Stomach (tissue), 9 donors: ENCODE results near the gene NUP210. TPM values are rescaled to one million over a fixed set of nuclear protein-coding genes. Genes with fewer than 3 reads are reported as not detected.

ENCODE experiments used
- DNase-seq, 2 donors: peaks; one replicate each; pipeline versions ENCODE4 v3.0.0 to v3.0.0-alpha.2; 2013 to 2019
- H3K27ac ChIP-seq, 5 donors: fragments of 200-600 bp in 4 of 5; sonication (generic) in 4 of 5; one replicate each; pipeline ENCODE4 v1.5.1; 2013 to 2019; ENCODE audit warnings: mild to moderate bottlenecking in 1 of 5, moderate library complexity in 1 of 5
- H3K27me3 ChIP-seq, 3 donors: fragments of 200-600 bp; sonication (generic); one replicate each; pipeline ENCODE4 v1.5.1; 2017 to 2019; ENCODE audit warnings: mixed run types in 1 of 3
- H3K36me3 ChIP-seq, 4 donors: fragments of 200-600 bp; sonication (generic); 1 replicate in 3 of 4; 2 replicates in 1 of 4; pipeline ENCODE4 v1.5.1; 2016 to 2019
- H3K4me1 ChIP-seq, 4 donors: fragments of 200-600 bp; sonication (generic); one replicate each; pipeline ENCODE4 v1.5.1; 2016 to 2019
- H3K4me3 ChIP-seq, 4 donors: fragments of 200-600 bp; sonication (generic) in 3 of 4; one replicate each; pipeline ENCODE4 v1.5.1; 2016 to 2019; ENCODE audit warnings: mild to moderate bottlenecking in 1 of 4
- H3K9me3 ChIP-seq, 4 donors: fragments of 200-600 bp; sonication (generic); one replicate each; pipeline ENCODE4 v1.5.1; 2016 to 2019
- EP300 ChIP-seq: sonication (generic); formaldehyde crosslinking; IDR thresholded peaks from one replicate; pipeline ENCODE4 v1.6.1; 2017; ENCODE audit warnings: antibody characterized with exemption
- POLR2A ChIP-seq, 4 donors: fragments of 450-650 bp; IDR thresholded peaks; one replicate each; pipeline ENCODE4 v1.6.1; 2016; ENCODE audit warnings: antibody characterized with exemption in 4 of 4, control low read depth in 2 of 4, mild to moderate bottlenecking in 1 of 4, moderate library complexity in 1 of 4
- POLR2AphosphoS5 ChIP-seq, 3 donors: sonication (generic); formaldehyde crosslinking; IDR thresholded peaks; one replicate each; pipeline ENCODE4 v1.6.1; 2016; ENCODE audit warnings: antibody characterized with exemption in 3 of 3
- WGBS, 5 donors: extraction: QIAGEN DNeasy Blood & Tissue Kit in 3 of 5; methylation state at CpG; one replicate each; pipeline versions ENCODE4 v1.1.5 to v1.1.7; 2013 to 2018; 5-methylcytosine and 5-hydroxymethylcytosine counted together
- intact Hi-C: fragments of 100-400 bp; cut with DNase I; formaldehyde crosslinking; loops from one replicate; pipeline ENCODE4 v1.15.1; 2023; ENCODE audit warnings: low total_unique reads
- polyA plus RNA-seq, 3 donors: library from polyadenylated mRNA; stranded (reverse); fragments of 200-250 nt; gene quantifications; one replicate each; pipeline ENCODE4 v1.2.3, GENCODE V29; 2013
- total RNA-seq, 5 donors: library from RNA; depleted of rRNA; stranded (reverse); fragments of >200 nt; gene quantifications; one replicate each; pipeline versions ENCODE4 v1.1.0 to v1.2.3, GENCODE V29; 2014 to 2016
- TF ChIP-seq, protein P1 (sequence below), 7 experiments: fragments of 450-650 bp in 4 of 7; fragments of 200-600 bp in 3 of 7; sonication (generic) in 3 of 7; IDR thresholded peaks; one replicate each; pipeline ENCODE4 v1.5.1; 2016 to 2019; ENCODE audit warnings: antibody characterized with exemption in 7 of 7, control low read depth in 2 of 7, mild to moderate bottlenecking in 1 of 7
- donor health status: healthy with polysubstance abuse.
- donor health status: Bipolar disorder and iron deficiency.
- donor health status: healthy.

The NUP210 gene
- total and polyA plus RNA-seq, 8 donors: 0.92 to 21.1 (median 10.8) TPM

DNA sequence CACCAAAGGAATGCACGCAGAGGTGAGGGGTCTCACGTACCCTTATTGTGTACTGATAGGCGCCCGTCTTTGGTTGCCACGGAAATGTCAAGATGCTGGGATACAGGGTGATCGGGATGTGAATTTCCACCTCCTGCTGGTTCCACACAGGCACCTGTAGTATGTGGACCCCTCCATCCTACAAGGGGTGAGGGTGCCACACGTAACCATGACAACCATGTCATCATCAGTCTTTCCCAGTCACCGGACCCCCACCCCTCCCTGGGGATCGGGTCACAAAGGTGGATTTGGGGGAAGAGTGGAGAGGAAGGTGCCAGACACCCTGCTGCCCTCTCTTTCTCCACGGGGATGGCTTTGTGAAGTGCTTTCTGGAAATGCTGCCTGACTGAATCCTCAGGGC lies 44.7 kb downstream of the NUP210 start:
- H3K36me3 ChIP-seq: peaks cover 12 to 93% (median 78%) of the 10 kb centered on the region in 4 donors
- TF ChIP-seq POLR2A (IDR thresholded peaks at IDR 0.05): no peak
- TF ChIP-seq EP300: no peak
- no peak for TF ChIP-seq POLR2AphosphoS5 (IDR thresholded peaks at IDR 0.05)
- TF ChIP-seq, protein P1, sequence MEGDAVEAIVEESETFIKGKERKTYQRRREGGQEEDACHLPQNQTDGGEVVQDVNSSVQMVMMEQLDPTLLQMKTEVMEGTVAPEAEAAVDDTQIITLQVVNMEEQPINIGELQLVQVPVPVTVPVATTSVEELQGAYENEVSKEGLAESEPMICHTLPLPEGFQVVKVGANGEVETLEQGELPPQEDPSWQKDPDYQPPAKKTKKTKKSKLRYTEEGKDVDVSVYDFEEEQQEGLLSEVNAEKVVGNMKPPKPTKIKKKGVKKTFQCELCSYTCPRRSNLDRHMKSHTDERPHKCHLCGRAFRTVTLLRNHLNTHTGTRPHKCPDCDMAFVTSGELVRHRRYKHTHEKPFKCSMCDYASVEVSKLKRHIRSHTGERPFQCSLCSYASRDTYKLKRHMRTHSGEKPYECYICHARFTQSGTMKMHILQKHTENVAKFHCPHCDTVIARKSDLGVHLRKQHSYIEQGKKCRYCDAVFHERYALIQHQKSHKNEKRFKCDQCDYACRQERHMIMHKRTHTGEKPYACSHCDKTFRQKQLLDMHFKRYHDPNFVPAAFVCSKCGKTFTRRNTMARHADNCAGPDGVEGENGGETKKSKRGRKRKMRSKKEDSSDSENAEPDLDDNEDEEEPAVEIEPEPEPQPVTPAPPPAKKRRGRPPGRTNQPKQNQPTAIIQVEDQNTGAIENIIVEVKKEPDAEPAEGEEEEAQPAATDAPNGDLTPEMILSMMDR (IDR thresholded peaks at IDR 0.05): no peak
- H3K9me3 ChIP-seq: no peaks in the 10 kb centered on the region
- intact Hi-C loops: no loop called here
- WGBS, 5 donors: 84 to 93% (median 88%) methylated on average over 10 of the region's 10 CpGs
- H3K27ac ChIP-seq: no peak overlapping the region
- H3K4me3 ChIP-seq: no peak overlapping the region
- no peak for DNase-seq
- peaks cover 0 to 9% (median 3%) of the 10 kb centered on the region in 4 donors for H3K4me1 ChIP-seq
- H3K27me3 ChIP-seq: no peaks in the 10 kb centered on the region

DNA sequence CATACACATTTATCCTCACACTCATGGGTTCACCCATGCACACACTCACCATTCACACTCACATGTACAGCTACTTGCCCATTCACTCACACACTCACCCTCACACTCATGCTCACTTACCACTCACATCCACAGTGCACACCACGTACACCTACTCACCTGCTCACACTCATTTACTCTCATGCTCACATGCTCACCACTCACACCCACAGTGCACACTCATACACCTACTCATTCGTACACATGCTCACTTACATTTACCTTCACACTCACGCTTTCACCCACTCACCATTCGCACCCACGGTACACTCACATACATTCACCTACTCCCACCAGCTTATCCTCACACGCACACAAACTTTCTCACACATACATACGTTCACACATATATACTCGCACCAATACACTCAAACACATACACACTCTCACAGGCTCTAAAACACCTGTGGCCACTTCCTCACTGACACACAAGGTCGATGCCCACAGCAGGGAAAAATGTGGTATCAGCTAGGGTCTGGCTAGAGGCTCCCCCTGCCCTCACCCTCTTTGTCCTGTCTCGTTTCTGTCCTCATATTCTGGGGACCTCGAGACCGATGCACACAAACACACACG lies 46.0 kb downstream of the NUP210 start:
- WGBS, 5 donors: 93 to 97% (median 94%) methylated on average over 13 of the region's 13 CpGs
- H3K27me3 ChIP-seq: no peaks in the 10 kb centered on the region
- DNase-seq: no peak

GRCh38 chr3:13372656-13373055 lies 47.5 kb downstream of the NUP210 start:
- Histone ChIP-seq H3K36me3 (peaks cover 7 to 84% (median 71%) of the 10 kb centered on the region in 4 donors), H3K4me1 (peaks cover 0 to 5% (median 0%) of the 10 kb centered on the region in 4 donors), H3K27ac (no peak overlapping the region), H3K9me3 (no peaks in the 10 kb centered on the region), H3K4me3 (no peak overlapping the region), H3K27me3 (no peaks in the 10 kb centered on the region)
- no peak for DNase-seq
- 95 to 99% (median 98%) methylated on average over 7 to 8 of the region's 8 CpGs for WGBS, 5 donors
- TF ChIP-seq POLR2A (IDR thresholded peaks at IDR 0.05): no peak
- no peak for TF ChIP-seq POLR2AphosphoS5 (IDR thresholded peaks at IDR 0.05)
- TF ChIP-seq EP300: no peak
- TF ChIP-seq, protein P1 (IDR thresholded peaks at IDR 0.05): no peak
- intact Hi-C loops: no loop called here

More for the DNA sequence above, 46.0 kb downstream of the NUP210 start:
- Histone ChIP-seq H3K9me3 (no peaks in the 10 kb centered on the region), H3K4me1 (peaks cover 0 to 5% (median 2%) of the 10 kb centered on the region in 4 donors), H3K4me3 (no peak overlapping the region), H3K27ac (no peak overlapping the region), H3K36me3 (peaks cover 10 to 93% (median 77%) of the 10 kb centered on the region in 4 donors)
- intact Hi-C loops: no loop called here
- TF ChIP-seq, protein P1 (IDR thresholded peaks at IDR 0.05): no peak
- TF ChIP-seq EP300 (no peak), POLR2AphosphoS5 (IDR thresholded peaks at IDR 0.05) (no peak), POLR2A (IDR thresholded peaks at IDR 0.05) (no peak)

- peaks cover 0 to 5% (median 0%) of the 10 kb centered on the region in 4 donors for H3K4me1 ChIP-seq
- 84 to 92% (median 88%) methylated on average over 4 of the region's 4 CpGs for WGBS, 5 donors
- intact Hi-C loops: no loop called here
- DNase-seq: no peak
- H3K4me3 ChIP-seq: no peak overlapping the region
- H3K36me3 ChIP-seq: peaks cover 7 to 84% (median 69%) of the 10 kb centered on the region in 4 donors
- H3K9me3 ChIP-seq: no peaks in the 10 kb centered on the region
- no peak overlapping the region for H3K27ac ChIP-seq
- no peak for TF ChIP-seq POLR2AphosphoS5 (IDR thresholded peaks at IDR 0.05)
- TF ChIP-seq, protein P1 (IDR thresholded peaks at IDR 0.05): no peak
- no peak for TF ChIP-seq EP300
- no peak for TF ChIP-seq POLR2A (IDR thresholded peaks at IDR 0.05)
- no peaks in the 10 kb centered on the region for H3K27me3 ChIP-seq
These were observed 48.0 kb downstream of the NUP210 start for GRCh38 chr3:13372126-13372525.
